HG02623 (cell line): ENCODE measurements around the gene PCSK2.
A peak's percentile ranks its signal among the peaks of the same experiment; 100 is the strongest.

ENCODE experiments used
- ATAC-seq: cut with Tn5 transposase; IDR thresholded peaks from one replicate; pipeline ENCODE4 v1.9.1; 2021; ENCODE audit warnings: moderate library complexity; ENCODE audit not compliant: unreplicated experiment

PCSK2 gene

GRCh38 chr20:17390655-17391054 is 163.8 kb downstream of the PCSK2 start:
- no peak for ATAC-seq

DNA sequence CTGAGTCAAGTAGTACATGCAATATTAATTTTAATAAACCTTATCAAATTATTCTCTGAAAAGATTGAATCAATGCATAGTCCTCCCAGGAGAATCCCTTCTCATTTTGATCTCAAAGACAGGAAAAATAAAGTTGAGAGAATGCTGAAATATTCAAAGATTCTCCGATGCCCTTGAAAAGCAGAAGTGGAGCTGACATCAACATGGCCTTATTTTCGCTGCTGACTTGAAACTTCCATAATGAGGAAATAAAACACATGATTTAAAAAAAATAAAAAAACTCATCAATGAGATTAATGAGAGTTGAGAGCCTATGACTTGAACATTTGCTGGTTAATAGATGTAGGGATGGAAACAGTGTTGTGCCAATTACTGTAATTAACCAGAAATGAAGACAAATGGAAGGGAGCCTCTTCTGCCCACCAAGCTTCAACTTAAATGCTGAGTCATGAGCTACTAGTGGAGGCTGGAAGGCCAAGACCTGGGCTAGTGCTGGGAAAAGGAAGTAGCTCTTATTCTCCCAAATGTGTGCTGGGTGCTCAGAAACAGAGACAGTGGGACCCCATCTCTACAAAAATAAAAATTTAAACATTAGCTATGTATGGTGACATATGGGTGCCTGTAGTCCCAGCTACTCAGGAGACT is 164.4 kb downstream of the PCSK2 start:
- no peak for ATAC-seq

DNA sequence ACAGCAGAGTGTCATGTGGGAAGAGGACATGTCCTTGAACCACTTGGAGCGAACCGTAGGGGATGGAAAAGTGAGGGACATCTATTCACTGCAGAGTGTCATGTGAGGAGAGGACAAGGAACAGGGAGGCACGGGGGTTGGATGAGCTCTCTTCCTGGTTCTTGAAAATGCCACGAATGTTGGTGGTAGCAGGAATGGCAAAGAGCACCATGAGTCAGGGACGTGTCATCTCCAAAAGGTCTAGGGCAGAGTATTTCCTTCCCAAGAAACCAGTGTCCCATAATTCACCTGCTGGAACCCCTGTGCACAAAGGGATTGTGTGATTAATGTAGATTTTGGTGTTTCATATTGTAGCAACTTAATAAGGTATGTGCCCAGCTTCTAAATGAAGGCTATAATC is 167.6 kb downstream of the PCSK2 start:
- no peak for ATAC-seq

DNA sequence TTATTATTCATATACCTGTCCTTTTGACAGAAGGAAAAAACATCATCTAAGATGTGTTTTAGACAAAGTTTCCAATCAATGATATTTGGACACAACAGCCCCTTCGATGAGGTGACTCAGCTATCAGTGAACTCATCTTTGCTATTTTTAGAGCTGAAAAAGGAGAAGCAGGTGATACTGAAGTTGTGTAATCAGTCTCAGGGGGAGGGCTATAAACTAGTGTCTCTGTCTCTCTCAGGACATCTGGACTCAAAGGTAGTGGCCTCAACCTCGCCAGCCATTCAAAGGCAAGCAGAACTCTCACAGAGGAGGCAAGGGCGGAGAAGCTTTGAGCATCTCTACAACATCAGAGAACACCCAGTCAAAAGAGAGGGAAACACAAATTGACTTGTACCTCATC is 168.9 kb downstream of the PCSK2 start:
- ATAC-seq, result no peak

- ATAC-seq, result no peak
Measured at GRCh38 chr20:17399303-17399985, 172.6 kb downstream of the PCSK2 start.

GRCh38 chr20:17403461-17403860 is 176.6 kb downstream of the PCSK2 start:
- ATAC-seq, result no peak

DNA sequence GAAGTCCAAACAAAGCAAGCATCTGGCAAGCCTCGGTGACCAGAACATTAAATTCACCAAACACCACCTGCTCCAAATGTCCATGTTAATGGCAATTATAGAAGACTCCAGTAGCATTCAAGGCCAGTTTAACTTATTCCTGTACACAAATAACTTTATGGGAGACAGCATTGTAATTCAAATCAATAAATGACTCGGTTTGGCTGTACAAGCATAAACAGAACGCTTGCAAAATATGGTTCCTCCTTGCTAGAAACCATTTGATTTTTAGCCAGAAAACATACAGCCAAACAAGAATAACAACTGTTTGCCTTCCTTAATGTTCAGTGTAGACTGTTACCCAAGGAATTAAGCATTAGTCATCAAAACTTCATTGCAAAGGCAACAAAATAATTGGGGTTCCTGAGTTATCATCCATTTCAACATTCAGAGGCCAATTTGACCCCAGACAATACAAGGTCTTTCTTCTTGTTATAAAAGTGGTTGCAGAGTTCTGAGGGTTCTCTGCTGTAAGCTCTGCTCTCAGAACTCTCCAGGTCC is 179.3 kb downstream of the PCSK2 start:
- ATAC-seq, result no peak

DNA sequence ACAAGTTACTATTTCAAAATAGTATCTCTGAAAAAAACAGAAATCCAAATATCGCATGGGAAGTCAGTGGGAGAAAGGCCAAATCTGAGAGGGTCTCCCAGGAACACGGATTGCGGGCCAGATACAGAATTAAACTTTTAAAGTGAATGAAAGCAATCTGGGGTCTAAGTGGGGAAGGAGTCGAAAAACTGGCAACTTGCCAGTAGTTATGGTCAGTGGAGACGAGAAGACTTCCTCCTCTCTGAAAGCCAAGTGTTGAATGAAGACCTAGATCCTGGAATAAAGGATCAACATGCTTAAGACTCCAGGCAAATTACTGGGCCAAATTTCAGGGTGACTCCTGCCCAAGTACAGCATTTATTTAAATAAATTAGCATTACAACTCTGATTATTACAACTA is 180.7 kb downstream of the PCSK2 start:
- no peak for ATAC-seq

DNA sequence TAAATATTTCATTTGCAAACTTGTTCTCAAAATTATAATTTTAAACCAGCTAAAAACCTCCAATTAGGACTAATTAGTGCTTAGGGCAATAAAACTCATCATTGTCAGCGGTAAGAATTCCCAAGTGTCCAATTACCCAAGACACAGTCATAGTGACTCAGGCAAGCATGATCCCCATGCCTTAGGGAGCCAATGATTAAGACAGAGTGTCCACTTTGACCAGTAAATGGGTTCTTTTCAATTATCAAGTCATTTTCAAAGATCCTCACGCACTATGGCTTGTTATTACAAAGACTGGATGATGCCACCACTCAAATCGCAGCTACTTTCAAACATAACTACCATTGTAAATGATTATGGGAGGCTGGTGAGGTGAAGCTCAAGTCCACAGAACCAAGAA is 190.4 kb downstream of the PCSK2 start:
- ATAC-seq, result no peak

GRCh38 chr20:17418737-17419136 is 191.9 kb downstream of the PCSK2 start:
- ATAC-seq, result no peak

- no peak for ATAC-seq
Measured at GRCh38 chr20:17419479-17420041, 192.7 kb downstream of the PCSK2 start.

GRCh38 chr20:17421493-17421892 is 194.7 kb downstream of the PCSK2 start:
- no peak for ATAC-seq

- no peak for ATAC-seq
Measured at GRCh38 chr20:17423782-17424181, 196.9 kb downstream of the PCSK2 start.

DNA sequence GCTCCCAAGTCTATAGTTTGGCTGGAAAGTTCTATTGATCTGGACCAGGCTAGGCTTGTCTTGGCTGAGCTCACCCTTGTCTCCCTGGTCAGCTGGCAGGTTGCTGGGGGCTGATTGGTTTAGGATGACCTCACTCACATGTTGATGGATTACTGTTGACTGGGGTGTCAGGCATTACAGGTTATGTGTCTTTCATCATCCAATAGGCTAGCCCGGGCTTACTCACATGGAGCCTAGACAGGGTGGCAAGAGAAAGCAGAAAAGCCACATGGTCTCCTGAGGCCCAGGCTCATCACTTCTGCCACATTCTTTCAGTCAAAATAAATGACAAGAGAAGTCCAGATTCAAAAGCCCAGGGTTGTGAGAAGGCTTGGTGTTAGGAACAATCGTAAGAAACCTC is 200.8 kb downstream of the PCSK2 start:
- no peak for ATAC-seq

GRCh38 chr20:17430125-17430950 is 203.5 kb downstream of the PCSK2 start:
- no peak for ATAC-seq

- ATAC-seq, result peak; percentile 50
Measured at GRCh38 chr20:17431621-17432364, 205.0 kb downstream of the PCSK2 start.

DNA sequence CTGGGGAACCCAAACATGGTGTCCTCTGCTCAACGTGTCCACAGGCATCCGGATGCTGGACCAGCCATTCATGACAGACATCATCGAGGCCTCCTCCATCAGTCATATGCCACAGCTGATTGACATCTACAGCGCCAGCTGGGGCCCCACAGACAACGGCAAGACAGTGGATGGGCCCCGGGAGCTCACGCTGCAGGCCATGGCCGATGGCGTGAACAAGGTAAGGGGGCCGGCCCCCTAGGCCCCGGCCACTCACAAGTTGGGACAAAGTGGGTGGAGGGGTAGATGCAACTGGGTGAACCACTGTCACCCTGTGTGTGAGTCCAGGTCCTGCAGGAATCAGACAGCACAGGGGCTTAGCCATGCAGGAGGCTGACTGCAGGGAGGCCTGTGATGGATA is 209.8 kb downstream of the PCSK2 start:
- ATAC-seq, result no peak

- no peak for ATAC-seq
Measured at GRCh38 chr20:17437251-17437650, 210.4 kb downstream of the PCSK2 start.

DNA sequence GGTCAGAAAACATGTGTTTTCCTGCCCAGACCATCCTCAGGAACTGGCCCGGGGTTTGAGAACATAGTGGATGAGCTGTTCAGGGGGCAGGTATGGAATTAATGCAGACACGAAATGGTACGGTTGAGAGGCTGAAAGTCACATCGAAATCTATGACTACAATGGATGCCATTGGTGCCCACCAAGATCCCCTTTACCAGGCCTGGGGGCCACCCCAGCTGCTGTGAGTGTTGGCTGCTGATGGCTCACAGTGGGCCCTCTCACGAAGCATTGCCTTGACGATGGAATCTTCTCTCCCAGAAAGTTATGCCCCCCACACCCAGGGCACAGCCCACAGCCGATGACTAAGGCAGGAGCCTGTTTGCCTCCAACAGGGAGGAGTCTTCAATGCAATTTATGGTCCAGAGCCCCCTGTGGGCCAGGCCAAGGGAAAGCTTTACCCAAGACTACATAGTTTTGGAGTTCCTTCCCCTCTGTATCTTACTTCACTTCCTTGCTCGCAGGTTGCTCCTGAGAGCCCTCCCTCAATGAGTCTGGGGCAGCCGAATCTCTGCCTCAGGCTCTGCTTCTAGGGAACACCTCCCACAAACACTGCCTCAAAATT is 211.7 kb downstream of the PCSK2 start:
- no peak for ATAC-seq

DNA sequence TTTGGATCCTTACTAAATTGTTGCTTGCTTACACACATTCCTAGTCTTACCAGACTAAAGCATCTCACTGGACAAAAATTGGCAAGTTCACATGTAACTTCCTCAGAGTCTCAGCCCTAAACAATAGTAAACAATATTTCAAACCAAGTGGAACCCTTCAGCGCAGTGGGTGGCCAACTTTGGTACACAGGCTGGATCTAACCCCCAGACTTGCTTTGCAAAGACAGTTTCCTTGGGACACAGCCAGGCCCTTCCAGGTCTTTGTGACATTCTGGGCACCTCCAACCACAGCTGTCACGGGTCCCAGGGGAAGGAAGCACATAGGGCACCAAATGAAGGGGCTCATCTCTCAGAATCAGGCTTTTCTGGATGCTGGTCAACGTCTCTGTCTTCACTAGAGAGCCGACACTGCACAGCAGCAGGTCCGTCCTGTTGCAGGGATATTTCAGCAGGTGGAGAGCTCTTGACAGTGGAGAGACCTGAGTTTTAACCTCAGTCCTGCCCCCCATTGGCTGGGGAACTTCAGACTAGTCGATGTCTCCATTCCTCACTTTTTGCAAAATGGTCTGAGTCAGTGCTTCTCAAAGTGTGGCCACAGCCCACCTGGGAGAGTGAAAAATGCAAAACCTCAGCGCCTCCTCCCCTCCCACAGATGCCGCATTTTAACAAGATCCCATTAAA is 212.9 kb downstream of the PCSK2 start:
- ATAC-seq, result no peak
